ENCODE data around the gene RNF113B.
A peak's percentile ranks its signal among the peaks of the same experiment; 100 is the strongest.

RNF113B gene

GRCh38 chr13:98203646-98204326 lies 26.7 kb upstream of the RNF113B start:
- DNase-seq, result no peak

- DNase-seq, result no peak
Measured at GRCh38 chr13:98201984-98202383, 24.9 kb upstream of the RNF113B start.

- no peak for DNase-seq
Measured at GRCh38 chr13:98201189-98201588, 24.1 kb upstream of the RNF113B start.

GRCh38 chr13:98200211-98200878 lies 23.3 kb upstream of the RNF113B start:
- no peak for DNase-seq

GRCh38 chr13:98199480-98199879 lies 22.4 kb upstream of the RNF113B start:
- DNase-seq, result peak; percentile 43

- DNase-seq, result no peak
Measured at GRCh38 chr13:98198683-98199082, 21.6 kb upstream of the RNF113B start.

- DNase-seq, result no peak
Measured at GRCh38 chr13:98195054-98195791, 18.2 kb upstream of the RNF113B start.

- DNase-seq, result no peak
Measured at GRCh38 chr13:98192008-98192407, 14.9 kb upstream of the RNF113B start.

GRCh38 chr13:98190889-98191444 lies 13.9 kb upstream of the RNF113B start:
- no peak for DNase-seq

- peak; percentile 10 for DNase-seq
Measured at GRCh38 chr13:98189841-98190505, 12.9 kb upstream of the RNF113B start.

- DNase-seq, result no peak
Measured at GRCh38 chr13:98188544-98189166, 11.6 kb upstream of the RNF113B start.

GRCh38 chr13:98187965-98188261 lies 10.8 kb upstream of the RNF113B start:
- DNase-seq, result no peak

GRCh38 chr13:98187155-98187964 lies 10.3 kb upstream of the RNF113B start:
- peak; percentile 43 for DNase-seq

- DNase-seq, result no peak
Measured at GRCh38 chr13:98184792-98185191, 7.7 kb upstream of the RNF113B start.

GRCh38 chr13:98182589-98182988 lies 5.5 kb upstream of the RNF113B start:
- DNase-seq, result no peak

- DNase-seq, result no peak
Measured at GRCh38 chr13:98182153-98182552, 5.1 kb upstream of the RNF113B start.

GRCh38 chr13:98181111-98181815 lies 4.2 kb upstream of the RNF113B start:
- no peak for DNase-seq

- no peak for DNase-seq
Measured at GRCh38 chr13:98180092-98180491, 3.0 kb upstream of the RNF113B start.

- no peak for DNase-seq
Measured at GRCh38 chr13:98175823-98176222, 1.2 kb downstream of the RNF113B start.

- no peak for DNase-seq
Measured at GRCh38 chr13:98175043-98175442, 2.0 kb downstream of the RNF113B start.

GRCh38 chr13:98174307-98174706 lies 2.8 kb downstream of the RNF113B start:
- DNase-seq, result no peak
